SU-DHL-6 (cell line): Measurements from ENCODE around the gene DSTN.

Experiments used
- EZH2phosphoT487 ChIP-seq: fragments of 200-600 bp; sonication (generic), shearing (Covaris generic); conservative IDR thresholded peaks from 2 replicates; pipeline ENCODE4 v1.6.1; 2018; ENCODE audit warnings: mild to moderate bottlenecking, antibody characterized with exemption, low read length, moderate library complexity, mixed read lengths
- TF ChIP-seq, protein P1 (sequence below): fragments of 200-600 bp; sonication (generic); IDR thresholded peaks from one replicate; pipeline ENCODE4 v1.5.1; 2017; ENCODE audit warnings: antibody characterized with exemption, mild to moderate bottlenecking, low read length, moderate library complexity; ENCODE audit not compliant: insufficient read depth, poor library complexity, severe bottlenecking

DNA sequence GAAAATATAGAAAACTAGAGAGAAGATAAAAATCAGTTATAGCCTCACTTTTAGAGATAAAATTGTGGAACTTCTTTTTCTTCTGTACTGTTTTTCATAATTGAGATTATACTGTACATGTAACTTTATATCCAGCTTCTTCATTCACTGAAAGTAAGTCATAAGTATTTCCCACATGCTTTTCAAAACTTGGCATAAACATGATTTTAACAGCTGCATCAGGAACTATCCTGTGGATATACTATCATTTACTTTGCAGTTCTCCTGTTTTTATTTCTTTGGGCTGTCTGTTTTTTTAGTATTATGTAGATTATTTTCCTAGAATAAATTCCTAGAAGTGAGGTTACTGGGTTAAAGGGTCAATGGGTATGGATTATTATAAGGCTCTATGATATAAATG, 14.8 kb downstream of the DSTN start:
- TF ChIP-seq, protein P1, sequence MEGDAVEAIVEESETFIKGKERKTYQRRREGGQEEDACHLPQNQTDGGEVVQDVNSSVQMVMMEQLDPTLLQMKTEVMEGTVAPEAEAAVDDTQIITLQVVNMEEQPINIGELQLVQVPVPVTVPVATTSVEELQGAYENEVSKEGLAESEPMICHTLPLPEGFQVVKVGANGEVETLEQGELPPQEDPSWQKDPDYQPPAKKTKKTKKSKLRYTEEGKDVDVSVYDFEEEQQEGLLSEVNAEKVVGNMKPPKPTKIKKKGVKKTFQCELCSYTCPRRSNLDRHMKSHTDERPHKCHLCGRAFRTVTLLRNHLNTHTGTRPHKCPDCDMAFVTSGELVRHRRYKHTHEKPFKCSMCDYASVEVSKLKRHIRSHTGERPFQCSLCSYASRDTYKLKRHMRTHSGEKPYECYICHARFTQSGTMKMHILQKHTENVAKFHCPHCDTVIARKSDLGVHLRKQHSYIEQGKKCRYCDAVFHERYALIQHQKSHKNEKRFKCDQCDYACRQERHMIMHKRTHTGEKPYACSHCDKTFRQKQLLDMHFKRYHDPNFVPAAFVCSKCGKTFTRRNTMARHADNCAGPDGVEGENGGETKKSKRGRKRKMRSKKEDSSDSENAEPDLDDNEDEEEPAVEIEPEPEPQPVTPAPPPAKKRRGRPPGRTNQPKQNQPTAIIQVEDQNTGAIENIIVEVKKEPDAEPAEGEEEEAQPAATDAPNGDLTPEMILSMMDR = no peak
- TF ChIP-seq EZH2phosphoT487 = no peak
